ENCODE data around the gene LY6G5B. TPM values are rescaled to one million over a fixed set of nuclear protein-coding genes. Genes with fewer than 3 reads are reported as not detected.

LY6G5B gene
- total RNA-seq, 4 donors from 2014 or later, result 0.19 to 2.7 (median 0.60) TPM; not detected in 1

DNA sequence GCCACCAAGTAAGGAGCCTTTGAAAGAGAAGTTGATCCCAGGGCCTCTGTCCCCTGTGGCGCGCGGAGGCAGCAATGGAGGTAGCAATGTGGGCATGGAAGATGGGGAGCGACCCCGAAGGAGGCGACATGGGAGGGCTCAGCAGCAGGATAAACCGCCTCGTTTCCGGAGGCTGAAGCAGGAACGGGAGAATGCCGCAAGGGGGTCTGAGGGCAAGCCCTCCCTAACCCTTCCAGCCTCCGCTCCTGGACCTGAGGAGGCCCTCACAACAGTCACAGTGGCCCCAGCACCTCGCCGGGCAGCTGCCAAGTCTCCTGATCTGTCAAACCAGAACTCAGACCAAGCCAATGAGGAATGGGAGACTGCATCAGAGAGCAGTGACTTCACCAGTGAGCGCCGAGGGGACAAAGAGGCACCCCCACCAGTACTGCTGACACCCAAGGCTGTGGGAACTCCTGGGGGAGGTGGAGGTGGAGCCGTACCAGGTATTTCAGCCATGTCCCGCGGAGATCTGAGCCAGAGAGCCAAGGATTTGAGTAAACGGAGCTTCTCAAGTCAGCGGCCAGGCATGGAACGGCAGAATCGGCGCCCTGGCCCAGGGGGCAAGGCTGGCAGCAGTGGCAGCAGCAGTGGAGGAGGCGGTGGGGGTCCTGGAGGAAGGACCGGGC is 37.4 kb upstream of the LY6G5B start:
- DNase-seq, result no peak
- Histone ChIP-seq H3K9me3 (no peaks in the 10 kb centered on the region), H3K4me1 (no peaks in the 10 kb centered on the region), H3K36me3 (peaks cover 2 to 100% of the 10 kb centered on the region in 2 donors), H3K27ac (peak overlapping the region in 1 of 4 donors; percentile 3), H3K27me3 (no peaks in the 10 kb centered on the region), H3K4me3 (no peak overlapping the region)
- in situ Hi-C loops (cut with MboI; ENCODE audit: low sequenced_read_pairs in 4 of 4) (no loop called here), intact Hi-C loops (cut with DNase I; ENCODE audit: low total_unique reads) (no loop called here)
- TF ChIP-seq POLR2A (IDR thresholded peaks at IDR 0.05), result no peak
- TF ChIP-seq CTCF (IDR thresholded peaks at IDR 0.05 in 4 of 5, conservative IDR thresholded peaks at IDR 0.05 in 1 of 5), result no peak
- ATAC-seq, result no peak

- in situ Hi-C loops (cut with MboI; ENCODE audit: low sequenced_read_pairs in 4 of 4), result no loop called here
- Histone ChIP-seq H3K4me3 (no peak overlapping the region), H3K36me3 (peaks cover 0 to 99% of the 10 kb centered on the region in 2 donors), H3K4me1 (no peaks in the 10 kb centered on the region), H3K9me3 (no peaks in the 10 kb centered on the region), H3K27ac (no peak overlapping the region), H3K27me3 (no peaks in the 10 kb centered on the region)
- no peak for ATAC-seq
- no peak for DNase-seq
- intact Hi-C loops (cut with DNase I; ENCODE audit: low total_unique reads), result no loop called here
- no peak for TF ChIP-seq POLR2A (IDR thresholded peaks at IDR 0.05)
- no peak for TF ChIP-seq CTCF (IDR thresholded peaks at IDR 0.05 in 4 of 5, conservative IDR thresholded peaks at IDR 0.05 in 1 of 5)
These were observed 36.3 kb upstream of the LY6G5B start for GRCh38 chr6:31633447-31633846.

- no peak overlapping the region for H3K27ac ChIP-seq
- TF ChIP-seq POLR2A (IDR thresholded peaks at IDR 0.05), result no peak
- TF ChIP-seq CTCF (IDR thresholded peaks at IDR 0.05 in 4 of 5, conservative IDR thresholded peaks at IDR 0.05 in 1 of 5), result no peak
- in situ Hi-C loops (cut with MboI; ENCODE audit: low sequenced_read_pairs in 4 of 4), result no loop called here
These were observed 35.6 kb upstream of the LY6G5B start for GRCh38 chr6:31634131-31634530.

DNA sequence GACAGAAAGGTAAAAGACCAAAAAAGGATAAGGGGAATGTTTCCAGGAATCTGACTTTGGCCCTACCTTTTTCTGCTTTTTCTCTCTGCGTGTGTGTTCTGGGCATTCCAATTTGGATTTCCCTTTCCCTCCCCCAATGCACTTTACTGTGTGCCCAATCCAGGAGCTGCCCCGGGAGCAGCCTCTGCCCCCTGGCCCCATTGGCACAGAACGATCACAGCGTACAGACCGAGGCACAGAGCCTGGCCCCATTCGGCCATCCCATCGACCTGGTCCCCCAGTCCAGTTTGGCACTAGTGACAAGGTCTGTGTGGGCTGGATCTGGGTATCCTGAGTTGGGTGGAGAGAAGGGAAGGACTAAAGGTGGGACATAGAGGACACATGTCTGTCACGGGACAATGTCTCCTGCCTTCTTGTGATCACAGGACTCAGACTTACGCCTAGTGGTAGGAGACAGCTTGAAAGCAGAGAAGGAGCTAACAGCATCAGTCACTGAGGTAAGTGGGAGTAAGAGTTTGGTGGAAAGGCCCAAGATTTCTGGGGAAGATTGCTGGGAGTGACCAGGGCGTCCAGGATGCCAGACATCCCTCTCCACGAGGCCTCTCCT is 34.7 kb upstream of the LY6G5B start:
- no peak overlapping the region for H3K27ac ChIP-seq
- no peak for ATAC-seq

More at GRCh38 chr6:31634131-31634530, 35.6 kb upstream of the LY6G5B start:
- intact Hi-C loops (cut with DNase I; ENCODE audit: low total_unique reads), result no loop called here
- Histone ChIP-seq H3K36me3 (peaks cover 0 to 97% of the 10 kb centered on the region in 2 donors), H3K4me1 (no peaks in the 10 kb centered on the region), H3K4me3 (no peak overlapping the region), H3K9me3 (no peaks in the 10 kb centered on the region), H3K27me3 (no peaks in the 10 kb centered on the region)
- DNase-seq (no peak), ATAC-seq (no peak)

More for the DNA sequence above, 34.7 kb upstream of the LY6G5B start:
- TF ChIP-seq CTCF (IDR thresholded peaks at IDR 0.05 in 4 of 5, conservative IDR thresholded peaks at IDR 0.05 in 1 of 5), result no peak
- TF ChIP-seq POLR2A (IDR thresholded peaks at IDR 0.05), result no peak
- Histone ChIP-seq H3K9me3 (no peaks in the 10 kb centered on the region), H3K27me3 (no peaks in the 10 kb centered on the region), H3K4me3 (no peak overlapping the region), H3K36me3 (peaks cover 0 to 96% of the 10 kb centered on the region in 2 donors), H3K4me1 (no peaks in the 10 kb centered on the region)
- intact Hi-C loops (cut with DNase I; ENCODE audit: low total_unique reads), result no loop called here
- in situ Hi-C loops (cut with MboI; ENCODE audit: low sequenced_read_pairs in 4 of 4), result no loop called here
- no peak for DNase-seq

All from gastrocnemius medialis (tissue), 4 donors.